Measurements from ENCODE around the gene FUT4. TPM values are rescaled to one million over a fixed set of nuclear protein-coding genes. Genes with fewer than 3 reads are reported as not detected.
A peak's percentile ranks its signal among the peaks of the same experiment; 100 is the strongest.

Gene FUT4
- total RNA-seq, 1 donor from 2014 or later: 1.4 TPM

DNA sequence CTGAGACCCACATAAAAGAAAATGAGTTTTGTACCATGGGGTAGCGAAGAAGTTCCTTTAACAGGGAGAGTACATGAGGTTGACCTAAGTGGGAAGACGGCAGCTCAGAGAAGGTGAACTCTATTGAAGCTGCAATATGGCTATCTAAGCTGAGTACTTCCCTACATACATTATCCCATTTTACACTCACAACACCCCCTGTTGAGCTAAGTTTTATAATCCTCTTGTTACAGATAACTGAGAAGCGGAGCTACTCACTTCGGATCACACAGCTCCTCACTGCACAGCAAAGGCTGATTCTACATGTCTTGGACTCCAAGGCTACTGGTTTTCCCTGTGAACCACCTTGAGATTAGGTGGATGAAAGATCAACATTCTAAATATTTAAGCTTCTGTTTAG lies 15.2 kb downstream of the FUT4 start:
- Histone ChIP-seq H3K36me3 (no peaks in the 10 kb centered on the region), H3K4me1 (peaks cover 9% of the 10 kb centered on the region), H3K4me3 (no peak overlapping the region), H3K27me3 (ENCODE audit: low read depth) (no peaks in the 10 kb centered on the region), H3K9me3 (replicated peaks) (no peaks in the 10 kb centered on the region), H3K27ac (replicated peaks) (no peak overlapping the region)
- intact Hi-C loops (cut with micrococcal nuclease): no loop called here
- TF ChIP-seq, protein P1, sequence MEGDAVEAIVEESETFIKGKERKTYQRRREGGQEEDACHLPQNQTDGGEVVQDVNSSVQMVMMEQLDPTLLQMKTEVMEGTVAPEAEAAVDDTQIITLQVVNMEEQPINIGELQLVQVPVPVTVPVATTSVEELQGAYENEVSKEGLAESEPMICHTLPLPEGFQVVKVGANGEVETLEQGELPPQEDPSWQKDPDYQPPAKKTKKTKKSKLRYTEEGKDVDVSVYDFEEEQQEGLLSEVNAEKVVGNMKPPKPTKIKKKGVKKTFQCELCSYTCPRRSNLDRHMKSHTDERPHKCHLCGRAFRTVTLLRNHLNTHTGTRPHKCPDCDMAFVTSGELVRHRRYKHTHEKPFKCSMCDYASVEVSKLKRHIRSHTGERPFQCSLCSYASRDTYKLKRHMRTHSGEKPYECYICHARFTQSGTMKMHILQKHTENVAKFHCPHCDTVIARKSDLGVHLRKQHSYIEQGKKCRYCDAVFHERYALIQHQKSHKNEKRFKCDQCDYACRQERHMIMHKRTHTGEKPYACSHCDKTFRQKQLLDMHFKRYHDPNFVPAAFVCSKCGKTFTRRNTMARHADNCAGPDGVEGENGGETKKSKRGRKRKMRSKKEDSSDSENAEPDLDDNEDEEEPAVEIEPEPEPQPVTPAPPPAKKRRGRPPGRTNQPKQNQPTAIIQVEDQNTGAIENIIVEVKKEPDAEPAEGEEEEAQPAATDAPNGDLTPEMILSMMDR (IDR thresholded peaks at IDR 0.05; ENCODE audit: borderline replicate concordance): no peak
- DNase-seq: no peak

DNA sequence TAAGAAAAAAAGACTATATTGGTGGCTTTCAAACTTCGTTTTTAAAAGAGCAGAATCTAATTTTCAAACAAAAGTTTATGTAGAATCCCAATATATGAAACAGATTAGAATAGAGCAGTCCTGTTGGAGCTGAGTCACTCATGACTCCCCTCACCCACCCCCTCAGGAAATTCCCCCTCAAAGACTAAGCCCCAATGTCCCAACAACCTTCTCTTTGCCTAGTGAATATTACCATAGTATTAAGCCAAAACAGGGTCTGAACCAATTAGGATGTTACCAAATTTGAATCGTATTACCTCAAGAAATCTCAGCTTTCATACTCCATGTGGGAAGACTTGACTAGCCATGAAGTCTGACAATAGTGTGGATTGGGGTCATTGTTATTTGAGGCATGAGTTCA lies 15.6 kb downstream of the FUT4 start:
- Histone ChIP-seq H3K4me3 (no peak overlapping the region), H3K9me3 (replicated peaks) (no peaks in the 10 kb centered on the region), H3K4me1 (peaks cover 10% of the 10 kb centered on the region), H3K27me3 (ENCODE audit: low read depth) (no peaks in the 10 kb centered on the region), H3K27ac (replicated peaks) (no peak overlapping the region), H3K36me3 (no peaks in the 10 kb centered on the region)
- DNase-seq: no peak
- intact Hi-C loops (cut with micrococcal nuclease): no loop called here
- TF ChIP-seq, protein P1 (IDR thresholded peaks at IDR 0.05; ENCODE audit: borderline replicate concordance): no peak

DNA sequence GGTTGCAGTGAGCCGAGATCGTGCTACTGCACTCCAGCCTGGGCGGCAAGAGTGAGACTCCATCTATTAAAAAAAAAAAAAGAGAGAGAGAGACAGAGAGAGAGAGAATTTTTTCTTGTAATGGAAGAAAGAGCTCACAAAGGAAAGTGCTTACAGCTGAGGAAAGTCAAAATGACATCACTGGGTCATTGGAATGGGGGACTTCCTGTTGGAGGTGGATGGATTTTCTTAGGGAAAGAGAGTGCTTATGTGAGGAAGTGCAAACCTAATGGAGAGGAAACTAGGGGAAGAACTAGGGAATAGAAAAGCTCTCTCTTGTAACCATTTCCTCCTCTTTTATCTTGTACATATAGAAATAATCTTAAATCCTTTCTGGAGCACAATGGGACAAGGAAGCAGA lies 17.1 kb downstream of the FUT4 start:
- TF ChIP-seq, protein P1 (IDR thresholded peaks at IDR 0.05; ENCODE audit: borderline replicate concordance): no peak
- H3K4me1 ChIP-seq: peaks cover 10% of the 10 kb centered on the region
- H3K36me3 ChIP-seq: no peaks in the 10 kb centered on the region
- H3K9me3 ChIP-seq (replicated peaks): no peaks in the 10 kb centered on the region
- no peak for DNase-seq
- no peaks in the 10 kb centered on the region for H3K27me3 ChIP-seq (ENCODE audit: low read depth)
- intact Hi-C loops (cut with micrococcal nuclease): no loop called here
- no peak overlapping the region for H3K4me3 ChIP-seq
- no peak overlapping the region for H3K27ac ChIP-seq (replicated peaks)

DNA sequence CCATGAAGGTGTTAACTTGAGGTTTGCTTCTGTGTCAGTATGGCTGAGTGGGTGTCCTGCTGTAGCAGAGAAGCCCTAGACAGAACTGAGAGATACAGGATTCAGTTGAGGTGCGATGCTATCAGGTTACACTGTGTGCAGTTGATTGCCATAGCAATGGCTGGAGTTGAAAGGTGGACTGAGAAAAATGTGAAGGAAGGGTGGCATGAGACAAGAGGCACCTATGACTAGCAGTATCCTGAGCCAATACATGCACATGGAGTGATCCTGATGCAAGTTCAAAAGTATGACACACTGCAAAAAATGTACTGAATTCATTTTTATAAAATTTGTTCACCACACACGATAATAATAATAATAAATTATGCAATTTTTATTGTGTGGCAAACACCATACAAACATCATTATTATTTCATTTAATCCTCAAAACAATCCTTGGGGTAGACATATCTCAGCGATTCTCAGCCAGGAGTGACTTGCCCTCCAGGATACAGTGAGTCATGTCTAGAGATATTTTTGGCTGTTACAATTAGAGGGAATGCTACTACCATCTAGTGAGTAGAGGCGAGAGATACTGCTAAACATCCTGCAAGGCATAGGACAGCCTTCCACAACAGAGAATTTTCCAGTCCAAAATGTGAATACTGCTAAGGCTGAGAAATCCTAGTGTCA lies 19.6 kb downstream of the FUT4 start:
- DNase-seq: no peak
- intact Hi-C loops (cut with micrococcal nuclease): no loop called here
- Histone ChIP-seq H3K27ac (replicated peaks) (no peak overlapping the region), H3K36me3 (no peaks in the 10 kb centered on the region), H3K4me1 (peaks cover 10% of the 10 kb centered on the region), H3K4me3 (no peak overlapping the region), H3K27me3 (ENCODE audit: low read depth) (no peaks in the 10 kb centered on the region), H3K9me3 (replicated peaks) (no peaks in the 10 kb centered on the region)
- TF ChIP-seq, protein P1 (IDR thresholded peaks at IDR 0.05; ENCODE audit: borderline replicate concordance): peak; percentile 51

DNA sequence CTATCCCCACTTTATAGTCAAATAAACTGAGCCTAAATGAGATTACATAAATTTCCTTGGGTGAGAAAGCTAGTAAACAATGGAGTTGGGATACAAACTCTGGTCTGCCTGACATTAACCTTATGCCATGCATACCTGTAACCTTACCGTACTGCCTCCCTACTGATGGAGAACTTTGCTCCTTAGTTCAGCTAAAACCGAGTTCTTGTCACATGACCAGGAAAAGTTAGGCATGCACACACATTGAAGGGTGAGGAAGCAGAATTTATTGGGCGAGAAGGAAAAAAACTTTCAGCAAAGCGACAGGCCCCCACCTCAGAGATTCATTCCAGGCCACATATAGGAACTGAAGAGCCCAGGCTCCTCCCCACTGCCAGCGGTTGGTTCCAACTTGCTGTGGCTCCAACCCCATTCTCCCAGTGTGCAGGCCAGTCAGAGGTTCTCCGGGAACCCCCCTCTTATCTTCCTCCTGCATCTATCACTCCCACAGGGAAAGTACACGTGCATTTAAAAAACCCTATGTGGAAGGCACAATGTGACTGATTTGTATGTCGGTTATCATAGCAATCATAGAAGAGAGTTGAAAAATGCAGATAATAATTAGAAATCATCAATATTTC lies 20.2 kb downstream of the FUT4 start:
- Histone ChIP-seq H3K9me3 (replicated peaks) (no peaks in the 10 kb centered on the region), H3K4me1 (peaks cover 10% of the 10 kb centered on the region), H3K36me3 (no peaks in the 10 kb centered on the region), H3K27ac (replicated peaks) (no peak overlapping the region), H3K27me3 (ENCODE audit: low read depth) (no peaks in the 10 kb centered on the region), H3K4me3 (no peak overlapping the region)
- DNase-seq: no peak
- TF ChIP-seq, protein P1 (IDR thresholded peaks at IDR 0.05; ENCODE audit: borderline replicate concordance): no peak
- intact Hi-C loops (cut with micrococcal nuclease): no loop called here

Measured in left ventricle myocardium inferior (tissue), 1 donor.